GM06990 (cell line): ENCODE data around the gene RALGDS.
"Not testable (repeated sequence)": the region's sequence is repeated elsewhere in the genome, so short reads cannot be mapped to it uniquely, and the experiment has no call there.

ENCODE experiments used
- DNase-seq: peaks from one replicate; pipeline ENCODE4 v3.0.0-alpha.2; 2011; ENCODE audit not compliant: insufficient read length; ENCODE audit errors: extremely low read depth
- H3K27me3 ChIP-seq: replicated peaks from 2 replicates; pipeline ENCODE4 v1.6.0; 2011; ENCODE audit warnings: low read length; ENCODE audit not compliant: control insufficient read depth, insufficient read depth
- H3K36me3 ChIP-seq: 2 replicates; pipeline ENCODE4 v1.5.1; 2011; ENCODE audit warnings: low read length; ENCODE audit not compliant: control insufficient read depth, insufficient read depth
- H3K4me3 ChIP-seq: replicated peaks from 2 replicates; pipeline ENCODE4 v1.5.1; 2011; ENCODE audit warnings: low read depth, mild to moderate bottlenecking, control low read depth, low read length
- CTCF ChIP-seq: IDR thresholded peaks from 2 replicates; pipeline ENCODE4 v1.5.1; 2011; ENCODE audit warnings: low read length, control low read depth, mild to moderate bottlenecking, inconsistent platforms; ENCODE audit not compliant: insufficient read depth, poor library complexity, severe bottlenecking

Gene RALGDS

GRCh38 chr9:133078486-133078885, 42.6 kb downstream of the RALGDS start:
- no peak for TF ChIP-seq CTCF
- no peak for DNase-seq
- H3K27me3 ChIP-seq, result no peaks in the 10 kb centered on the region; the same call in none of the 2 replicates
- H3K36me3 ChIP-seq, result no peaks in the 10 kb centered on the region
- H3K4me3 ChIP-seq, result no peak overlapping the region

- DNase-seq, result no peak
- Histone ChIP-seq H3K36me3 (no peaks in the 10 kb centered on the region), H3K4me3 (no peak overlapping the region), H3K27me3 (no peaks in the 10 kb centered on the region; the same call in none of the 2 replicates)
- no peak for TF ChIP-seq CTCF
These were observed 44.3 kb downstream of the RALGDS start for GRCh38 chr9:133076691-133077090.

DNA sequence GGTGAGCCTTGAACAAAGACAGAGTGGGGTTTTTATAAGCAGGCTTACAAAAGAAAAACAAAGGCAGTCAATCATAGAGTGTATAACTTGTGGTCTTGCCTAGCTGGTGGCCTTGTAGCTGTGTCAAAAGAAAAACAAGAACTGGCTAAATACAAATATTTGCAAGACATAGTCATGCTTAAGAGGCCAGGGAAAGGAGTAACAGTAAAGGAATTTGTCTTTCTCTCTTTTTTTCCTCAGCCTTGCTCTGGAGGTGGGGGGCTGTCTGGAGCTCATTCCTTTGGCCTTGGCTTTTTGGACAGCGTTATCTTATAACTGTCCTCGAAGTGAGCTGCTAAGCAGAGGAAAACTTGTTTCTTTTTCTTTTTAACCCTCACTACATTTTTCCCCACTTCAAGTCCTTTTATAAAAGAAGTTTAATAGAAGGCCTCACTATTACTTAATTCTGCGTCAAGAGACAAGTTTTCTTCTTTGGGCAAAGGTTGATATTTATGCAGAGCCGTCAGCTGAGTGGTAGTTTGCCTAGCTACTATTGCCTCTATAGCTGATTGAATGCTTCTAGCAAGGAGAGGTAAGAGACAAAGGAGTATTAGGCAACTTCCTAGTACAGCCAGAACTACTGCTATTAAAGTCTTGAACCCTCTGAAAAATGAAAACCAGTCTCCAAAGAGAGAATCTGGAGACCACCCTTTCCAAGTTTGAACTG, 45.0 kb downstream of the RALGDS start:
- Histone ChIP-seq H3K27me3 (no peaks in the 10 kb centered on the region; the same call in none of the 2 replicates), H3K36me3 (no peaks in the 10 kb centered on the region), H3K4me3 (no peak overlapping the region)
- TF ChIP-seq CTCF, result no peak
- DNase-seq, result no peak

- Histone ChIP-seq H3K36me3 (no peaks in the 10 kb centered on the region), H3K4me3 (no peak overlapping the region), H3K27me3 (no peaks in the 10 kb centered on the region; the same call in 1 of the 2 replicates)
- no peak for DNase-seq
- TF ChIP-seq CTCF, result no peak
These were observed 46.9 kb downstream of the RALGDS start for GRCh38 chr9:133074111-133074651.

GRCh38 chr9:133073086-133074014, 47.7 kb downstream of the RALGDS start:
- Histone ChIP-seq H3K27me3 (no peaks in the 10 kb centered on the region; the same call in 1 of the 2 replicates), H3K36me3 (no peaks in the 10 kb centered on the region), H3K4me3 (no peak overlapping the region)
- no peak for DNase-seq
- TF ChIP-seq CTCF, result no peak

DNA sequence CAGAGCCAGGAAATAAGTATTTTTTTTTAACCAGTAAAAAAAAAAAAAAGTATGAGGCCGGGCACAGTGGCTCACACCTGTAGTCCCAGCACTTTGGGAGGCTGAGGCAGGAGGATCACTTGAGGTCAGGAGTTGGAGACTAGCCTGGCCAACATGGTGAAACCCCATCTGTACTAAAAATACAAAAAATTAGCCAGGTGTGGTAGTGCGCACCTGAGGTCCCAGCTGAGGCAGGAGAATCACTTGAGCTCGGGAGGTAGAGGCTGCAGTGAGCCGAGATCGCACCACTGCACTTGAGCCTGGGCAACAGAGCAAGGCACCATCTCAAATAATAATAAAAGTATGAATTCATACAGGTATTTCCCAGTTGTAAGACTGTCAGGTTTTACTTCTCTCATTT, 48.8 kb downstream of the RALGDS start:
- not testable (repeated sequence) for H3K4me3 ChIP-seq, H3K27me3 ChIP-seq, DNase-seq, H3K36me3 ChIP-seq
